GM18867 (cell line): ENCODE results near the gene CPN2.

Experiments
- ATAC-seq: cut with Tn5 transposase; IDR thresholded peaks from one replicate; pipeline ENCODE4 v1.9.1; 2021; ENCODE audit warnings: mild to moderate bottlenecking, moderate library complexity; ENCODE audit not compliant: unreplicated experiment

The CPN2 gene

DNA sequence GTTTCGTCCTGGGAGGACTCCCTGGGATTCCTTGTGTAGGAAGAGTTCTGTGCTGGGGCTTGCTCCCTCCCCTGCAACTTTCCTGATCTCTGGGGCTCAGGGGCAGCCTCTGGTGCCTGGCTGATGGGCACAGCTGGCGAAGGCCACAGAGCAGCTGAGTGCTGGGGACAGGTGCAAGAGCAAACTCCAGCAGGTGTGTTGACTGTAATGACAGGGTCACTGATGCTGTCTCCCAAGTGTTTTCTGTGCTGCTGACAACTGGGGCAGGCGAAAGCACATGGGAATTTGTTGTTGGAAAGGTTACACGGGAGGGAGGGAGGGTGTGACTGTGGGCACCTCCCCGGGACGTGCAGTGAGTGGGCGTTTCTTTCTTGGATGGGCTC, 21.6 kb downstream of the CPN2 start:
- ATAC-seq, result no peak

DNA sequence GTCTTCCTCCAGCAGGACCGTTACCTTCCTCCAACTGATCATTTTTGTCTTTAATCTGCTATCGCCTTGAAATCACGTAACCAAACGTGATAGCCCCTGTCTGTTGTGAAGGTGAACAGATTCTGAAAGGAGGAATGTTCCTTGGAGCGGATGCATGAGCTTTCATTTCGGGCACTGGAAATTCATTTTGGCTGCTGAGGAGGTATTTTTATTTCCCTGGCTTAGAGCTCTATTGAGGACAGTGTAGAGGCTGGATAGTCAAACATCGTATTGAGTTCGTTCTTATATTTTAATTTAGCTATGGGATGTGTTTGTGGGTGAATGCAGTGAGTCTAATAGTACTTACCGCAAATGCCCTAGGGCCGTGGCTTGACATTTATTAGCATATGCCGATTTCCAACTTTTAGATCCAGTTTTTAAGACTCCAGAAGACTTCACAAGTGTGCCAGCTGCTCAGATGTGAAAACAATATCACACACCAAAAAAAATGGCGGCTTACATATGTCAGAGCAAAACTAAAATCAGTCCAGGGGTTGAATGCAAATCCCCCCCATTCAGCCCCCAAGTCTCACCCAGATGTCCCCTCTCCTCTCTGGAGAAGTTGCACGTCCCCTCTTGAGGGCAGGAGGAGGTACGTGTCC, 22.1 kb downstream of the CPN2 start:
- ATAC-seq, result no peak

GRCh38 chr3:194328053-194328657, 23.0 kb downstream of the CPN2 start:
- no peak for ATAC-seq

GRCh38 chr3:194327218-194328052, 23.7 kb downstream of the CPN2 start:
- no peak for ATAC-seq

- ATAC-seq, result no peak
Observed at GRCh38 chr3:194326968-194327217, 24.2 kb downstream of the CPN2 start.

- no peak for ATAC-seq
Observed at GRCh38 chr3:194326192-194326967, 24.7 kb downstream of the CPN2 start.

DNA sequence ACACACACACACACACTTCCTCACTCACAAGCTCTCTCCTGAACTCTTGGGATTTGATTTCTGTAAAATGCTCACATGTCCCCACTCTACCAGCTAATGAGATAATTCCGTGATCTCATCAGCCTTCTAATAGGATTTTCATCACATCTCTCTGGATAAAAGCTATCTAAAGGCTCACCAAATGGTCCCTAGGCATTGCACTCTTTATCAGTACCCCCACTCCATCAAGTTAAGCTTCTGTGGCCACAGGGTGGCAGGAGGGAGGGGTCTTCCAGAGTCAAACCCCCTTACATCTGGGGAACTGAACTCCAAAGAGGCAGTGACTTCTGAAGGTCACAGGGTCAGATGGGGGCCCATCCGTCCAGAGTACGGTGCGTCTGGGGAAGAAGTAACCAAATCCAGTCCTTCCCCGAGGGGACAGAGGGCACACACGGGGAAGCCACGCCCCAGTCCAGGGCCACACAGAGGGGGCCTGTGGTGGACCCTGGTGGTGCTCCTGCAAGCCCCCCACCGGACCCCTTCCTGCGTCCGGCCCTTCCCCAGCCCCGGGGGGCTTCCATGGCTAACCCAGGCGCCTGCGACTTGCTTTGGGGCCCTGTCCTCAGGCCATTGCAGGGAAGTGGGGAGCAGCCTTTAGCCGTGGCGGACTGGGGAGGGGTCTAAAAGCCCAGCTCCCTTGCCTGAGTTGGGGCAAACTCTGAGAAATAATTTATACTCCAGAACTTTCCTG, 25.5 kb downstream of the CPN2 start:
- ATAC-seq, result no peak

- ATAC-seq, result no peak
Observed at GRCh38 chr3:194324823-194325327, 26.3 kb downstream of the CPN2 start.

DNA sequence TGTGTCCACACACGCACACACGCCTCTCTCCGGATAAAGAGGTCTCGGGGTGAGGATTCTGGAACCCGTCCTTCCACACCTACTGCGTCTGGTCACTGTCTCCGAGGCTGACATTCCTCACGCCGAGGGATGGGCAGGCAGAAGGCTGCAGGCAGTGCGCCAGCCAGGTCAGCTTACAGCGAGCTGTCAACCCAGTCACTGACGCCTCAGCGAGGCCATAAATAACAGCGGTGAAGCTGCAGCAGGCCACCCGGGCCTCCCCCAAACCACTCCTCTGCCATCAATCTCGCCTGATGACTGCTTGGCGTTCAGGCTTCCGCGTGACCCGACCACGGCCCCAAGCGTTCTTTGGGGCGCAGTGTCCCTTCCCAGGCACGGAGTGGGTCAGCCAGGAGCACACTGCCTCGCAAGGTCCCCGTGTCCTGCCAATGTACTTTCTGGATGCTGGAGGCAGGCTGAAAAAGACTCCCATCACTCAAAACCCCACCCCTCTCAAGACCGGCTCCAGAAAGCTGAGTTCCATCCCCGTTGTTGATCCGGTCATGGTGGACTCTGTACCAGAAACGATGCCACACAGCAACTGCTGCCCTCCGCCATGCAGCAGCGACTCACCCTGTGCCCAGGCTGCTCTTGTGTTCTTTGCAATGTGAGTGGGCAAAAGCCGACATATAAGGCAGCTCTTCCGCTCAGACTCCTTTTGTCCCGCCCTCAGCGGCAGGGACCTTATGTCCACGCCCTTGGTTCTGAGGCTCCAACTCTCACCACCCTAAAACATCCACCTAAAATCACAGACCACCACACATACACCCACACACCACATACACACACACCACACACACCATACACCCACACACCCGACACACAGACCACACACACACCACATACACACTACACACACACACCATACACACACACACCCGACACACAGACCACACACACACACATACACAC, 27.1 kb downstream of the CPN2 start:
- ATAC-seq, result peak; percentile 64

GRCh38 chr3:194322678-194323211, 28.4 kb downstream of the CPN2 start:
- no peak for ATAC-seq

GRCh38 chr3:194321693-194322640, 29.2 kb downstream of the CPN2 start:
- ATAC-seq, result no peak

DNA sequence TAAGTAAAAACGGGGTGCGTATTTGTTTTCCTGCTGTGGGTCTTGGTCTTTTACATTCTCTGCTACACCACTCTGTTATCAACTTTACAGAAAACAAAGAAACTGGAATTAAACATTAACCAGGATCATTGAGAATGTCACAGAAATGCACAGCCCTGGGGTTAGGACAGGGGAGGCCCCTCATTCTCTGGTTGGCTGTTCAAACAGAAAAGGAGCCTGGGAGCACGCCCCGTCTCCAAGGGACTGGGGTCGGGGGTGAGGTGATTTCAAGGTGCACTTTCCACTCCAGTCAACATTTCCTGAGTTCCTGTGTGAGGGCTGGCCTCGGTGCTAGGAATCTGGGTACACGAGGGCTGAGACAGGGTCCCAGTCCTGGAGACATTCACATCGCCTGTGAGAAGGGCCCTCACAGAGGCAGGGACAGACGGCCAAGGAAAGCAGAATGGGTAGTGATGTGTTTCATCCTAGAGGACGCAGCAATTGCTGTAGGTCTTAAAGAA, 30.3 kb downstream of the CPN2 start:
- ATAC-seq, result no peak

DNA sequence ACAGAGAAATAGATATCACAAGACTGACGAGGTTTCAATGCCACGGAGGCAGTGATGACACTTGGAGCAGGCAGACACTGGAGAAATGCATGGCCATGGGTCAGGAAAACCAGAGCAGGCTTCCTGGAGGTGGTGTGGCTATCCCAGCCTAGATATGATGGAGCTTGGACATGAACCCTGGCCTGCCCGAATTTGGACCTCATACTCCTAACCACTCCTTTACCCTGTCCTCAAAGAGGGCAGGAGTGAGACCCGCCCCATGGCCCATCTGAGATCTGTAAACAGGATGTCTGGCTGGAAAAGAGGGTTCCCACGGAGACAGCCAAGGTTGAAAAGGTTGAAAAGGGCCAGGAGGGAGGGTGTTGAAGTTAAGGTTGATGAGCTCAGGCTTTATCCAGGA, 31.0 kb downstream of the CPN2 start:
- ATAC-seq, result no peak

DNA sequence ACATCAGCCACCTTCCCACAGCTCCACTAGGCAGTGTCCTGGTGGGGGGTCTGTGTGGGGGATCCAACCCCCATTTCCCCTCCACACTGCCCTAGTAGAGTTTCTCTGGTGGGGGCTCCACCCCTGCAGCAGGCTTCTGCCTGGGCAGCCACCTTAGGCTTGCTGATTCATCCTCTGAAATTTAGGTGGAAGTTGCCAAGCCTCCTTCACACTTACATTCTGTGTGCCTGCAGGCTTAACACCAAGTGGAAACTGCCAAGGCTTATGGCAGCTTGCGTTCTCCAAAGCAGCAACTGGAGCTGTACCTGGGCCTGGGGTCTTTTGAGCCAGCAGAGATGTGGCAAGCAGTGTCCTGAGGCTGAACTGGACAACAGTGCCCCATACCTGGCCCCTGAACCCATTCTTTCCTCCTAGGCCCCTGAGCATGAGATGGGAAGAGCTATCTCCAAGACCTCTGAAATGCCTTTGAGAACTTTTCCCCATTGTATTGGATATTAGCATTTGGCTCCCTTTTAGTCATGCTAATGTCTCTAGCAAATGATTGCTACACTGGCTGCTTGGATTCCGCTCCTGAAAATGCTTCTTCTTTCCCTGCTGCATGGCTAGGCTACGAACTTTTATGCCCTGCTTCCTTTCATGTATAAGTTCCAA, 32.5 kb downstream of the CPN2 start:
- no peak for ATAC-seq

GRCh38 chr3:194316918-194317317, 34.2 kb downstream of the CPN2 start:
- no peak for ATAC-seq

- peak; percentile 26 for ATAC-seq
Observed at GRCh38 chr3:194315965-194316361, 35.2 kb downstream of the CPN2 start.

- ATAC-seq, result peak; percentile 89
Observed at GRCh38 chr3:194315088-194315964, 35.8 kb downstream of the CPN2 start.
